Sigmoid colon (tissue), 7 donors: ENCODE results near the gene PLP2. TPM values are rescaled to one million over a fixed set of nuclear protein-coding genes. Genes with fewer than 3 reads are reported as not detected.
"Not testable (repeated sequence)": the region's sequence is repeated elsewhere in the genome, so short reads cannot be mapped to it uniquely, and the experiment has no call there.

Experiments
- DNase-seq: peaks from one replicate; pipeline ENCODE4 v3.0.0-alpha.2; 2019
- H3K27ac ChIP-seq, 4 donors: fragments of 200-600 bp; sonication (generic); one replicate each; pipeline ENCODE4 v1.5.1; 2016 to 2019; ENCODE audit warnings: mild to moderate bottlenecking in 1 of 4
- H3K27me3 ChIP-seq, 3 donors: fragments of 200-600 bp; sonication (generic); one replicate each; pipeline ENCODE4 v1.5.1; 2019; ENCODE audit warnings: mild to moderate bottlenecking in 1 of 3
- H3K36me3 ChIP-seq, 4 donors: fragments of 200-600 bp; sonication (generic); one replicate each; pipeline ENCODE4 v1.5.1; 2016 to 2019
- H3K4me1 ChIP-seq, 4 donors: fragments of 200-600 bp; sonication (generic); one replicate each; pipeline ENCODE4 v1.5.1; 2017 to 2019
- H3K4me3 ChIP-seq, 4 donors: fragments of 200-600 bp; sonication (generic); one replicate each; pipeline ENCODE4 v1.5.1; 2017 to 2019; ENCODE audit warnings: mild to moderate bottlenecking in 2 of 4, moderate library complexity in 1 of 4
- H3K9me3 ChIP-seq, 4 donors: fragments of 200-600 bp in 3 of 4; sonication (generic) in 3 of 4; one replicate each; pipeline versions ENCODE4 v1.5.1 to v1.6.1; 2013 to 2019
- EP300 ChIP-seq, 4 donors: sonication (generic); formaldehyde crosslinking; IDR thresholded peaks; one replicate each; pipeline ENCODE4 v1.6.1; 2017; ENCODE audit warnings: antibody characterized with exemption in 4 of 4
- POLR2A ChIP-seq, 2 donors: fragments of 450-650 bp; IDR thresholded peaks; one replicate each; pipeline ENCODE4 v1.6.1; 2016; ENCODE audit warnings: antibody characterized with exemption in 2 of 2, mild to moderate bottlenecking in 2 of 2, moderate library complexity in 2 of 2
- POLR2AphosphoS5 ChIP-seq, 4 donors: sonication (generic); formaldehyde crosslinking; IDR thresholded peaks; one replicate each; pipeline ENCODE4 v1.6.1; 2017; ENCODE audit warnings: antibody characterized with exemption in 4 of 4
- WGBS, 2 donors: extraction: QIAGEN DNeasy Blood & Tissue Kit; methylation state at CpG; one replicate each; pipeline ENCODE4 v1.1.7; 2013; 5-methylcytosine and 5-hydroxymethylcytosine counted together
- intact Hi-C: fragments of 100-400 bp; cut with DNase I; formaldehyde crosslinking; loops from one replicate; pipeline ENCODE4 v1.15.1; 2023
- polyA plus RNA-seq, 3 donors: library from polyadenylated mRNA; stranded (reverse); fragments of 200-250 nt; gene quantifications; one replicate each; pipeline ENCODE4 v1.2.3, GENCODE V29; 2013
- total RNA-seq, 4 donors: library from RNA; depleted of rRNA; stranded (reverse); fragments of >200 nt; gene quantifications; one replicate each; pipeline ENCODE4 v1.1.0, GENCODE V29; 2016
- TF ChIP-seq, protein P1 (sequence below), 4 experiments: fragments of 450-650 bp in 3 of 4; fragments of 200-600 bp in 1 of 4; IDR thresholded peaks; one replicate each; pipeline ENCODE4 v1.5.1; 2016 to 2019; ENCODE audit warnings: antibody characterized with exemption in 4 of 4, mild to moderate bottlenecking in 3 of 4, moderate library complexity in 2 of 4
- donor health status: healthy with polysubstance abuse.
- donor health status: Bipolar disorder and iron deficiency.
- donor health status: healthy.

PLP2 gene
- total and polyA plus RNA-seq, 7 donors, result 39.0 to 185 (median 61.7) TPM

GRCh38 chrX:49133759-49134158 is 37.9 kb upstream of the PLP2 start:
- Histone ChIP-seq H3K36me3 (no peaks in the 10 kb centered on the region), H3K4me1 (no peaks in the 10 kb centered on the region), H3K4me3 (no peak overlapping the region), H3K9me3 (no peaks in the 10 kb centered on the region), H3K27ac (no peak overlapping the region), H3K27me3 (no peaks in the 10 kb centered on the region)
- DNase-seq, result no peak
- intact Hi-C loops, result no loop called here
- TF ChIP-seq POLR2A (IDR thresholded peaks at IDR 0.05), result no peak
- no peak for TF ChIP-seq POLR2AphosphoS5 (IDR thresholded peaks at IDR 0.05)
- TF ChIP-seq EP300 (IDR thresholded peaks at IDR 0.05), result no peak
- TF ChIP-seq, protein P1, sequence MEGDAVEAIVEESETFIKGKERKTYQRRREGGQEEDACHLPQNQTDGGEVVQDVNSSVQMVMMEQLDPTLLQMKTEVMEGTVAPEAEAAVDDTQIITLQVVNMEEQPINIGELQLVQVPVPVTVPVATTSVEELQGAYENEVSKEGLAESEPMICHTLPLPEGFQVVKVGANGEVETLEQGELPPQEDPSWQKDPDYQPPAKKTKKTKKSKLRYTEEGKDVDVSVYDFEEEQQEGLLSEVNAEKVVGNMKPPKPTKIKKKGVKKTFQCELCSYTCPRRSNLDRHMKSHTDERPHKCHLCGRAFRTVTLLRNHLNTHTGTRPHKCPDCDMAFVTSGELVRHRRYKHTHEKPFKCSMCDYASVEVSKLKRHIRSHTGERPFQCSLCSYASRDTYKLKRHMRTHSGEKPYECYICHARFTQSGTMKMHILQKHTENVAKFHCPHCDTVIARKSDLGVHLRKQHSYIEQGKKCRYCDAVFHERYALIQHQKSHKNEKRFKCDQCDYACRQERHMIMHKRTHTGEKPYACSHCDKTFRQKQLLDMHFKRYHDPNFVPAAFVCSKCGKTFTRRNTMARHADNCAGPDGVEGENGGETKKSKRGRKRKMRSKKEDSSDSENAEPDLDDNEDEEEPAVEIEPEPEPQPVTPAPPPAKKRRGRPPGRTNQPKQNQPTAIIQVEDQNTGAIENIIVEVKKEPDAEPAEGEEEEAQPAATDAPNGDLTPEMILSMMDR (IDR thresholded peaks at IDR 0.05), result no peak
- 93 to 97% methylated on average over 1 of the region's 1 CpG for WGBS, 2 donors

- no peaks in the 10 kb centered on the region for H3K4me1 ChIP-seq
- intact Hi-C loops, result no loop called here
- H3K4me3 ChIP-seq, result no peak overlapping the region
- TF ChIP-seq POLR2A (IDR thresholded peaks at IDR 0.05) (no peak), POLR2AphosphoS5 (IDR thresholded peaks at IDR 0.05) (no peak), EP300 (IDR thresholded peaks at IDR 0.05) (no peak)
- TF ChIP-seq, protein P1 (IDR thresholded peaks at IDR 0.05), result no peak
- H3K36me3 ChIP-seq, result no peaks in the 10 kb centered on the region
- DNase-seq, result no peak
- H3K27ac ChIP-seq, result no peak overlapping the region
- no peaks in the 10 kb centered on the region for H3K27me3 ChIP-seq
- WGBS, 2 donors, result 92 to 94% methylated on average over 1 of the region's 1 CpG
- H3K9me3 ChIP-seq, result no peaks in the 10 kb centered on the region
Measured at GRCh38 chrX:49137492-49137891, 34.2 kb upstream of the PLP2 start.

DNA sequence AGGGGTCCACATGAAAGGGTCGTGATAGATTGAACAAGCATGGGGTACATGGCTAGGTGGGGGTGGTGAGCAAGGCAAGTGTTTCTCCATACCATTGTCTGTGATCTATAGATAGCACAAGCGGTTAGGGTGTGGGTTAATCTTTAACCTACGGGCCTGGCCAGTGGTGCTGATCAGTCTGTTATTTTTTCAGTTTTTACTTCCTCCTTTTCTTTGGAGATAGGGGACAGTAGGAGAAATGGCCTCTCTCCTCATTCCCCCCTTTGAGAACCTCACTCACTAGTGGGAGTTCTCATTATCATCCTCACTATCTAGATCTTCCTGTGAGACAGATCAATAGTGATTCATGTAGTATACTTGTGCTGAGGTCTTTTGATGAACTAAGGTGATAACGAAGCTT is 32.0 kb upstream of the PLP2 start:
- Histone ChIP-seq H3K27ac (no peak overlapping the region), H3K9me3 (no peaks in the 10 kb centered on the region), H3K4me1 (no peaks in the 10 kb centered on the region), H3K27me3 (no peaks in the 10 kb centered on the region), H3K4me3 (no peak overlapping the region), H3K36me3 (no peaks in the 10 kb centered on the region)
- intact Hi-C loops, result no loop called here
- DNase-seq, result no peak
- WGBS, 2 donors, result 76 to 83% methylated on average over 4 of the region's 4 CpGs
- TF ChIP-seq POLR2A (IDR thresholded peaks at IDR 0.05) (no peak), POLR2AphosphoS5 (IDR thresholded peaks at IDR 0.05) (no peak), EP300 (IDR thresholded peaks at IDR 0.05) (no peak)

GRCh38 chrX:49142264-49142663 is 29.4 kb upstream of the PLP2 start:
- DNase-seq, H3K9me3 ChIP-seq, intact Hi-C loops, H3K4me3 ChIP-seq, H3K27ac ChIP-seq, H3K27me3 ChIP-seq, H3K4me1 ChIP-seq, H3K36me3 ChIP-seq: not testable (repeated sequence)
- TF ChIP-seq, protein P1 (IDR thresholded peaks at IDR 0.05), result peak in 3 of 4 experiments; percentile 24 to 46 (median 25)
- 64 to 79% methylated on average over 9 of the region's 9 CpGs for WGBS, 2 donors

DNA sequence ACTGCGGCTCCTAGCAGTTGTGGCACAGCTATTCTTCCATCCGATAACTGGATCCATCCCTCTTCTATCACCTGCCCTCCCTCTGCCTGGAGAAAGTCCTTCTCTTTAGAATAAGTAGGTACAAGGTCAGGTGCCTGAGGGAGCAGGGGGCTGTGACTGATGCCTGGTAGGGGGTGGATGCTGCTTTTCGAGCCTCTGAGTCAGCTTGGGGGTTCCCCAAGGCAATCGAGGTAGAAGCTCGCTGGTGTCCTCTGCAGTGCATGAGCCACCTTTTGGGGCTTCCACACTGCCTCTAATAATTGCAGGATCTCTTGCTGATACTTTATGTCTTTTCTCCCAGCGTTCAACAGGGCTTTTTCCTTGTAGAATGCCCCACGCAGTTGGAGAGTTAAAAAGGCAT is 28.5 kb upstream of the PLP2 start:
- H3K9me3 ChIP-seq, DNase-seq, H3K4me1 ChIP-seq, H3K36me3 ChIP-seq, H3K4me3 ChIP-seq, H3K27ac ChIP-seq, intact Hi-C loops, H3K27me3 ChIP-seq: not testable (repeated sequence)
- 86 to 91% methylated on average over 7 of the region's 7 CpGs for WGBS, 2 donors

DNA sequence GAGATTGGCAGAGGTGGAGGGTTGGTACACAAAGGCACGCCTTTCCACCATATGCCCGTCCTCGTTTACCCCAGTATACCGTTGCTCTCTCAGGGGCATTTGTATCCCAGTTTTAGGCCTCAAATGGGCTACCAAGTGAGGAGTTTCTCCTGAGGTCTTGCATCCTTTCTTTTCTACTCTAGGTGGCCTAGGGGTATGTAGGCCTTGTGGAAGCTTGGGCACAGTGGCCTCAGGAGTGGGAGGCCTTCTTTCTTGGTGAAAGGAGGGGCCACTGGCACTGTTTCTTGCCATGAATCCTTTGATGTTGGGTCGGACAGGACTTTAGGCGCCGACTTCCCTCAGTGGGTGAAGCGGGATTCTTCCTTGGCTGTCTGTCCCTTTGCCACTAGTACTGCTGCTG is 24.4 kb upstream of the PLP2 start:
- Histone ChIP-seq H3K4me3 (no peak overlapping the region), H3K36me3 (no peaks in the 10 kb centered on the region), H3K27me3 (no peaks in the 10 kb centered on the region), H3K27ac (no peak overlapping the region), H3K4me1 (no peaks in the 10 kb centered on the region), H3K9me3 (no peaks in the 10 kb centered on the region)
- TF ChIP-seq, protein P1 (IDR thresholded peaks at IDR 0.05), result no peak
- no peak for TF ChIP-seq EP300 (IDR thresholded peaks at IDR 0.05)
- no peak for TF ChIP-seq POLR2A (IDR thresholded peaks at IDR 0.05)
- no peak for TF ChIP-seq POLR2AphosphoS5 (IDR thresholded peaks at IDR 0.05)
- no peak for DNase-seq
- 90 to 93% methylated on average over 8 of the region's 8 CpGs for WGBS, 2 donors
- intact Hi-C loops, result no loop called here
